Cerebellar cortex (tissue), 1 donor: ENCODE data around the gene ACAD10.
A peak's percentile ranks its signal among the peaks of the same experiment; 100 is the strongest.

Experiments
- DNase-seq: peaks from one replicate; pipeline ENCODE4 v3.0.0-alpha.2; 2015; ENCODE audit warnings: low spot score

Gene ACAD10

DNA sequence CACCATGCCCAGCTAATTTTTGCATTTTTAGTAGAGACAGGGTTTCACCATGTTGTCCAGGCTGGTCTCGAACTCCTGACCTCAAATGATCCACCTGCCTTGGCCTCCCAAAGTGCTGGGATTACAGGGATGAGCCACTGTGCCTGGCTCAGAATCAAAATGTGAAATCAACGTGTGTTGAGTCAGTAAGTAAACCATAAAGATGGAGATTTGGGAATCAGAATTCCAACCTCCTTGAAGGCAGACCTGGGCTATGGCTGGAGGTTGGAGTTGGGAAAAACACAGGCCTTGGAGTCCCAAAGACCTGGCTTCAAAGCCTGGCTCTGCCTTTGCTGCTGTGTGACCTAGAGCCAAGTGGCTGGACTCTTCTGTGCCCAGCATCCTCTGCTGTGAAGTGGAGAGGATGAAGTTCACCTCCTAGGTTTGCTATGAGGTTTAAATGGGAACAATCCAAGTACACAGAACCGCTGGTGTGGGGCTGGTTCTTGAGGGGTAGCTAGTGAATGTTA, 91.0 kb downstream of the ACAD10 start:
- no peak for DNase-seq

DNA sequence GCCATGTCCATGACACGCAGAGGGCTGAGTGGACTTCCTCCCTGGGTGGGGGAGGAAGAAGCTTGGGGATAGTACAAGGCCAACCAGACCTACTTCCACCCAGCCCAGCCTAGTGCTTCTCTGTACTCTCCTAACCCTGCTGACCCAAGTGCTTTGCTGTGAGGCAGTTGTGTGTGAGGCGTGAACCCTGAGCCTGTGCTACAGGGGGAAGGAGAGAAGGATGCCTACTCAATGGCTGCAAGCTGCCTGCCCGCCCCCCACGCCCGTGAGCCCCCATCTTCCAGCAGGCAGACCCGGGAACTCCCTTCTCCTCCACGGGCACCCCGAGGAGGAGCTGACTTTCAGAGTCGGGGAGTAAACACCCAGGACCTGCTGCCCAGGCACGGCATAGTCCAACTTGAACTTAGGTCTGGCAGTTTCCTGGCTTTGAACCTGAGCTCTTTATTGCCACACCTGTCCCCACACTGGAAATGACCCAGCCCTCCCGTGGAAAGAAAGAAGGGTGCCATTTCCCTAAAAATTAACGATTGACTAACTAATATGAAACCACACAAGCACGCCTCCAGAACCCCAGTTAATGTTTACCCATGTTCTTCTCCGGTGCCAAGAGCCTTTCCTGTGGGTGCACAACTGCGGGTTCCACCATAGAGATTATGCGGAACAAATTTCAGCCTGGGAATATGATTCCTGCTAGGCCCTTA, 91.6 kb downstream of the ACAD10 start:
- no peak for DNase-seq

DNA sequence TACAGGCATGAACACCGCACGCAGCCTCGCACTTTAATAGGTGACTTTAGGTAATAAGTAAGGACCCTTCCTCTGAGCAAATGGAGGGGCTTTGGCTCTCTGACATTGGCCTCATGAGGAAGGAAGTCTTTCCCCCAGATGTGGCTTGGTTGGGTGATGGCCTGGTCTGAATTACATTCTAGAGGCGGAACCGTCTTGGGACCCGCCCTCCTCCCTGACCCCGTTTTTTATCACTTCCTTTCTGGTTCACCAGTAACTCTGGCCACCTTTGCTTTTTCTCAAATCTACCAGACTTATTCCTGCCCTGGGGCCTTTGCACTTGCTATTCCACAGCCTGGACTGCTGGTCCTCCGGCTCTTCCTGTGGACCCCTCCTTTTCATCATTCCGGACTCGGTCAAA, 94.3 kb downstream of the ACAD10 start:
- no peak for DNase-seq

DNA sequence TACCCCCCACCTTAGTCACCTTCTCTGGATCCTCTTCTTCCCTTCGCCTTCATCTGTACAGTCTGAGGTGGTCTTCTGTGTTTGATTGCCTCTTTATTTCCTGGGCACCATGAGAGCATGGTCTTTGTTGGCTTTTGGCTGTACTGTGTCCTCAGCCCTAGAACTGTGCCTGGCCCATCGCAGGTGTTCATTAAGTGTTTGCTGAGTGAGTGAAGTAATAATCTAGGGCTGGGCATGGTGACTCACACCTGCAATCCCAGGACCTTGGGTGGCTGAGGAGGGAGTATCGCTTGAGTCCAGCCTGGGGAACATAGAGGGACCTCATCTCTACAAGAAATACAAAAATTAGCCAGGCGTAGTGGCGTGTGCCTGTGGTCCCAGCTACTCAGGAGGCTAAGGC, 94.8 kb downstream of the ACAD10 start:
- no peak for DNase-seq

DNA sequence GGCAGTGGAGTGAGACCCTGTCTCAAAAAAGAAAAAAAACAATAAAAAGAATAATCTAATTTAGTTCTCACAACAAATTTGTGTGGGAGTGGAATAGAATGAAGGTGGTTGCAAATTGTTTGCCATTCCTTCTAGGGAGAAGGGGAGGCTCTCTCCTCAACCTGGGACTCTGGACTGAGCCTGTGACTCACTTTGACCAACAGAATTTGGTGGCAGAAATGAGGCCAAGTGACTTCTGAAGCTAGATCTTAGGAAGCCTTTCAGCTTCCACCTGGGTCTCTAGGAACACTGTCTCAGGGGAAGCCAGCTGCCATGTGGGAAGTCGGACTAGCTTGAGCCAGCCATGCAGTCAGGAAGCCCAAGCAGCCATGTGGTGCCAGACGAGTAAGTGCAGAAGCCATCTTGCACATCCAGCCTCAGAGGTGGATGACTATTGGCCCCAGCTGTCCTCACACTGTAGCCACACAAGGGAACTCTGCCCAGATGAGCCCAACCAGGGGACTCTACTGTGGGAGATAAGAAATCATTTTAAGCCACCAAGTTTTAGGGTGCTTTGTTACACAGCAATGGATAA, 95.3 kb downstream of the ACAD10 start:
- DNase-seq = no peak

DNA sequence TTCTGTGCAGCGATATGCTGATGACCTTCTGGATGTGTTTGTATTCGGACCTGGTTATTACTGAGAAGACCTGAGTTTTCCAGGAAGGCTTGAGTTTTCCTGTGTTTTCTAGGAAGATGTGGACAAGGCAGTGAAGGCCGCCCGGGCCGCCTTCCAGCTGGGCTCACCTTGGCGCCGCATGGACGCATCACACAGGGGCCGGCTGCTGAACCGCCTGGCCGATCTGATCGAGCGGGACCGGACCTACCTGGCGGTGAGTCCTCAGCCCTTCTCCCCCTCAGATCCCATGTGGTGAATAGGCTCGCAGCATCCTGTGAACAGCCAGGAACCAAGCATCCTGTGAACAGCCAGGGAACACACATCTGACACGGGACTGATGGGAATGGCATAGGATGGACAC, 97.2 kb downstream of the ACAD10 start:
- DNase-seq = no peak

- DNase-seq = no peak
Observed at GRCh38 chr12:111784953-111785352, 99.1 kb downstream of the ACAD10 start.

- DNase-seq = no peak
Observed at GRCh38 chr12:111785651-111786050, 99.8 kb downstream of the ACAD10 start.

- DNase-seq = peak; percentile 50
Observed at GRCh38 chr12:111788178-111788654, 102.4 kb downstream of the ACAD10 start.

GRCh38 chr12:111789779-111790178, 103.9 kb downstream of the ACAD10 start:
- no peak for DNase-seq

- no peak for DNase-seq
Observed at GRCh38 chr12:111791507-111791906, 105.7 kb downstream of the ACAD10 start.

GRCh38 chr12:111792155-111792855, 106.5 kb downstream of the ACAD10 start:
- no peak for DNase-seq

DNA sequence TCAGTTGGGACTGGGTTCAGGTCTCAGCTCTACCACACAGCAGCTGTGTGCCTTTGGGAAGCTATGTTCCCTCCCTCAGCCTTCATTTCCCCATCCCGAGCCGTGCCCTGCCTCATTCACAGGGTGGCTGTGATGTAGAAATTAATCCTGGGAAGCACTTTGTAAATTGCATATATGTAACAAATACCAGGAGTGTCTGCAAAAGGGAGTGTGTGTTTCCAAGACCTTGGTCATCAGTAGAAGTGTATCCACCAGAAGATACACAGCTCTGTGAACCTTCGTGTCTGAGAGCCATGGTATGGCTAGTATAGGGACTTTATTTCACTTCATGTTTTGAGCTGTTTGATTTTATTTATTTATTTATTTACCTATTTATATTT, 107.0 kb downstream of the ACAD10 start:
- no peak for DNase-seq

- no peak for DNase-seq
Observed at GRCh38 chr12:111798182-111798581, 112.3 kb downstream of the ACAD10 start.

DNA sequence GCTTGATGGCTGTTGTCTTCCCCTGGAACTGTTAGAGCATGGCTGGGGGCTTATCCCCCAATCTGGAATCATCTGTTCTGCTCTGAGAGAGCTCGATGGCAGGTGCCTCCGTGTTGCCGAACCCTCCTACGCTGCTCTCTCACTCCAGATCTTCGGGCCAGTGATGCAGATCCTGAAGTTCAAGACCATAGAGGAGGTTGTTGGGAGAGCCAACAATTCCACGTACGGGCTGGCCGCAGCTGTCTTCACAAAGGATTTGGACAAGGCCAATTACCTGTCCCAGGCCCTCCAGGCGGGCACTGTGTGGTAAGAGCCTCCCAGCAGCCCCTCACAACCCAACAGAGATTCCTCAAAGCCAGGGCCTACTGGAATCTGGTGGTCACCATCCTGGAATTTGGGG, 113.9 kb downstream of the ACAD10 start:
- DNase-seq = no peak

- DNase-seq = no peak
Observed at GRCh38 chr12:111803038-111803626, 117.3 kb downstream of the ACAD10 start.

GRCh38 chr12:111803851-111804250, 118.0 kb downstream of the ACAD10 start:
- DNase-seq = no peak

- DNase-seq = no peak
Observed at GRCh38 chr12:111806304-111806703, 120.5 kb downstream of the ACAD10 start.
